Measurements from ENCODE around the gene CPNE7. TPM values are rescaled to one million over a fixed set of nuclear protein-coding genes. Genes with fewer than 3 reads are reported as not detected.

Gene CPNE7
- total and polyA plus RNA-seq, 2 of the 4 experiments (the other 2 are of a cell fraction) = 5.4 to 17.4 TPM

DNA sequence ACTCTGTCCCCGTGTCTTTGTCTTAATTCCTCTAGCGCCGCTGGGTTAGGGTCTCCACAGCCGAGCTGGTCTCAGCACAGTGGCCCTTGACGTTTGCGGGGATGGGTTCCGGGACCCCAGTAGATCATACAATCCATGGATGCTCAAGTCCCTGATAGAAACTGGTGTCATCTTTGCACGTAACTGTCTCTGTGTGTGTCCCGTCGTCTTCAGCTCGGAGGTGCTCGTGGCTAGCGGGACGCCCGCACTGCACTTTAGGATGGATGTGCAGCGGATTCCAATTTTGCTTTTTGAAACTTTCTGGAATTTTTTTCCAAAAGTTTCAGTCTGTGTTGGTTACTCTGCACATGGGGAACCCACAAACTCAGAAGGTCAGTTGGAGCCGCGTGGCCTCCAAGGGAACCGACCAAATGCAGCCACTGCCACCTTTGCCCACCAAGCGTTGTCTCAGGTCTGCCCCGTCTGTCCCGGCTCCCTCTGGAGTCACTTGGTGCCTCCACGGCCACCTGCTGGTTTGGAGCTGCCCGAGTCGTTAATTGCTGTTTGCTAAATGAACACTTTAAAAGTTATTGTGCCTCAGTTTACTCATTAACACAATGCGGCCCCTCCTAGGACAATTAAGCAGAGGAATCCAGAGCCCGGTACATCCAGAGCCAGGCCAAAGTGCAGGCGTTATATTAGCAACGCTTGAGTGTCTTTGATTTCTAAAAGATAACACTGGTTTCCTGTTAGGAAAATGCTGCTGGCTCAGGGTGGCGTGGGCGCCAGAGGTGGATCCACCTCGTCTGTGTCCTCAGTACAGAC is 32.6 kb downstream of the CPNE7 start:
- H3K18ac ChIP-seq (ENCODE audit: low read depth, low read length) = no peak overlapping the region
- no peak overlapping the region for H2BK120ac ChIP-seq (ENCODE audit: low read depth, low read length)
- no peak overlapping the region for H3K14ac ChIP-seq (replicated peaks; ENCODE audit: low read depth, low read length)
- no peaks in the 10 kb centered on the region; the same call in 1 of the 2 replicates for H3K4me1 ChIP-seq (ENCODE audit: control insufficient read depth, insufficient read depth, low read length)
- intact Hi-C loops (cut with micrococcal nuclease) = no loop called here
- H4K91ac ChIP-seq (ENCODE audit: insufficient read depth, low read depth, low read length) = no peak overlapping the region
- H3K36me3 ChIP-seq (ENCODE audit: control insufficient read depth, insufficient read depth, low read length) = no peaks in the 10 kb centered on the region
- H4K20me1 ChIP-seq (ENCODE audit: insufficient read depth, low read length) = peaks cover 6% of the 10 kb centered on the region; the same call in 1 of the 2 replicates
- no peak overlapping the region for H2BK15ac ChIP-seq (ENCODE audit: low read depth, low read length)
- H2AK9ac ChIP-seq (replicated peaks; ENCODE audit: low read depth, low read length, poor library complexity) = no peak overlapping the region
- peaks cover 3% of the 10 kb centered on the region; the same call in 1 of the 2 replicates for H3K9me1 ChIP-seq (ENCODE audit: insufficient read depth, low read length)
- no peak overlapping the region for H3K4me3 ChIP-seq (ENCODE audit: insufficient read depth, low read depth, low read length)
- 86% methylated on average over 23 of the region's 32 CpGs; no CpG with 5 or more reads in 1 of the 2 experiments for whole genome bisulfite sequencing, 2 experiments (ENCODE audit: extremely low coverage in 2 of 2, insufficient read length in 1 of 2)
- H3K27ac ChIP-seq (ENCODE audit: insufficient read depth, low read length) = no peak overlapping the region
- H3K4me2 ChIP-seq (ENCODE audit: low read depth, low read length) = no peak overlapping the region
- DNase-seq (no peak), ATAC-seq (ENCODE audit: low read depth) (no peak)
- H2BK20ac ChIP-seq (ENCODE audit: low read depth, low read length) = no peak overlapping the region; the same call in 1 of the 2 replicates
- TF ChIP-seq RCOR1 (IDR thresholded peaks at IDR 0.05; ENCODE audit: insufficient replicate concordance, low read length) = no peak
- no peak for TF ChIP-seq CEBPB (IDR thresholded peaks at IDR 0.05; ENCODE audit: low read depth, low read length)
- TF ChIP-seq MXI1 (IDR thresholded peaks at IDR 0.05; ENCODE audit: borderline replicate concordance, low read depth, low read length) = no peak
- dilution Hi-C loops (cut with HindIII; ENCODE audit: low sequenced_read_pairs, unreplicated experiment) = no loop called here
- no TSS peak for BruUV-seq (replicated peaks)
- no peaks in the 10 kb centered on the region for H3K79me1 ChIP-seq (ENCODE audit: low read depth in 1 of 2, low read length in 2 of 2)
- in situ Hi-C loops (cut with MboI; ENCODE audit: low sequenced_read_pairs) = no loop called here
- ChIA-PET CTCF (no interaction called here), POLR2A (ENCODE audit: unreplicated experiment) (no interaction called here)
- no peak overlapping the region for H3K56ac ChIP-seq (ENCODE audit: extremely low read depth, insufficient read depth, low read length)
- no peak overlapping the region for H3K9ac ChIP-seq (ENCODE audit: low read depth, low read length)
- no peak overlapping the region for H4K5ac ChIP-seq (ENCODE audit: low read depth, low read length)
- H2AK5ac ChIP-seq (ENCODE audit: low read depth, low read length) = no peak overlapping the region
- H2BK5ac ChIP-seq (ENCODE audit: low read depth, low read length, poor library complexity, severe bottlenecking) = no peak overlapping the region
- H3K4ac ChIP-seq (ENCODE audit: low read depth, low read length) = no peak overlapping the region
- no peak overlapping the region for H2AFZ ChIP-seq (replicated peaks; ENCODE audit: low read length, poor library complexity)
- no peaks in the 10 kb centered on the region for H3K9me3 ChIP-seq (ENCODE audit: control insufficient read depth, insufficient read depth, low read length)
- no peak overlapping the region for H3K23ac ChIP-seq (ENCODE audit: low read depth, low read length)
- no peak overlapping the region for H4K8ac ChIP-seq (ENCODE audit: low read depth in 2 of 2, low read length in 2 of 2)
- peaks cover 4% of the 10 kb centered on the region; the same call in 1 of the 2 replicates for H3K27me3 ChIP-seq (ENCODE audit: control insufficient read depth, insufficient read depth, low read length)
